Measurements from ENCODE around the gene UBL4A.

Gene UBL4A

GRCh38 chrX:154486396-154487207 lies at the start of gene UBL4A:
UBL4A (minus strand) TSS chrX:154486615; CDS start chrX:154486584, 31 bp downstream.
- DNase-seq: peak; percentile 41

- DNase-seq: no peak
Measured at GRCh38 chrX:154535892-154536291, 49.5 kb upstream of the UBL4A start.

- peak; percentile 81 for DNase-seq
Measured at GRCh38 chrX:154534526-154535322, 48.3 kb upstream of the UBL4A start.

GRCh38 chrX:154532690-154533089 lies 46.3 kb upstream of the UBL4A start:
- DNase-seq: no peak

GRCh38 chrX:154531626-154532025 lies 45.2 kb upstream of the UBL4A start:
- no peak for DNase-seq

- no peak for DNase-seq
Measured at GRCh38 chrX:154530286-154530685, 43.9 kb upstream of the UBL4A start.

- no peak for DNase-seq
Measured at GRCh38 chrX:154529206-154529612, 42.8 kb upstream of the UBL4A start.

- peak; percentile 61 for DNase-seq
Measured at GRCh38 chrX:154526901-154527675, 40.7 kb upstream of the UBL4A start.

GRCh38 chrX:154525606-154526490 lies 39.4 kb upstream of the UBL4A start:
- DNase-seq: no peak

- no peak for DNase-seq
Measured at GRCh38 chrX:154519389-154519788, 33.0 kb upstream of the UBL4A start.

GRCh38 chrX:154517101-154517781 lies 30.8 kb upstream of the UBL4A start:
- DNase-seq: no peak

- DNase-seq: peak; percentile 6
Measured at GRCh38 chrX:154516656-154517100, 30.3 kb upstream of the UBL4A start.

- peak; percentile 89 for DNase-seq
Measured at GRCh38 chrX:154515966-154516655, 29.7 kb upstream of the UBL4A start, which contains the start of gene FAM3A. FAM3A (minus strand) TSS chrX:154516232; CDS start chrX:154515772, 460 bp downstream.

GRCh38 chrX:154515090-154515965 lies 28.9 kb upstream of the UBL4A start:
- no peak for DNase-seq

- DNase-seq: no peak
Measured at GRCh38 chrX:154513716-154514115, 27.3 kb upstream of the UBL4A start.

GRCh38 chrX:154512879-154513553 lies 26.6 kb upstream of the UBL4A start:
- DNase-seq: no peak

- no peak for DNase-seq
Measured at GRCh38 chrX:154511761-154512160, 25.3 kb upstream of the UBL4A start.

GRCh38 chrX:154509455-154509854 lies 23.0 kb upstream of the UBL4A start:
- no peak for DNase-seq

- no peak for DNase-seq
Measured at GRCh38 chrX:154508384-154508745, 21.9 kb upstream of the UBL4A start.
